GM13977 (cell line): ENCODE results near the gene LRRC8D.

Source experiments
- DNase-seq: peaks from one replicate; pipeline ENCODE4 v3.0.0; 2012; ENCODE audit warnings: low spot score
- CTCF ChIP-seq: IDR thresholded peaks from 2 replicates; pipeline ENCODE4 v1.5.1; 2012; ENCODE audit warnings: mild to moderate bottlenecking, control low read depth; ENCODE audit not compliant: insufficient read depth; ENCODE audit errors: extremely low read depth, missing control alignments
- in situ Hi-C: fragments of 300-500 bp; cut with MboI; formaldehyde crosslinking; loops from one replicate; pipeline ENCODE4 v1.12.0; 2022; ENCODE audit warnings: low sequenced_read_pairs, low pct_unique_long_range_greater_than_20kb, mixed read lengths, inconsistent platforms; ENCODE audit not compliant: unreplicated experiment

LRRC8D gene

GRCh38 chr1:89934461-89934860, 113.6 kb downstream of the LRRC8D start:
- in situ Hi-C loops: no loop called here
- no peak for DNase-seq
- no peak for TF ChIP-seq CTCF

- TF ChIP-seq CTCF: no peak
- DNase-seq: no peak
These were observed 114.4 kb downstream of the LRRC8D start for GRCh38 chr1:89935235-89935634.

GRCh38 chr1:89936694-89937093, 115.9 kb downstream of the LRRC8D start:
- no peak for TF ChIP-seq CTCF
- in situ Hi-C loops: no loop called here
- no peak for DNase-seq

More at GRCh38 chr1:89935235-89935634, 114.4 kb downstream of the LRRC8D start:
- in situ Hi-C loops: no loop called here

- no peak for TF ChIP-seq CTCF
- in situ Hi-C loops: no loop called here
- DNase-seq: no peak
These were observed 117.6 kb downstream of the LRRC8D start for GRCh38 chr1:89938171-89939055.

- no peak for TF ChIP-seq CTCF
- in situ Hi-C loops: no loop called here
- no peak for DNase-seq
These were observed 118.3 kb downstream of the LRRC8D start for GRCh38 chr1:89939059-89939570.

GRCh38 chr1:89939693-89940438, 119.0 kb downstream of the LRRC8D start:
- no peak for TF ChIP-seq CTCF
- in situ Hi-C loops: no loop called here
- DNase-seq: no peak
